Duodenal mucosa (tissue), 2 donors: Measurements from ENCODE around the gene ACBD6.

Experiments
- H3K27ac ChIP-seq: one replicate; pipeline ENCODE4 v1.7.0; 2013; ENCODE audit warnings: low read depth, low read length
- H3K27me3 ChIP-seq, 2 donors: one replicate each; pipeline ENCODE4 v1.7.0; 2013; ENCODE audit warnings: low read length in 2 of 2, control low read depth in 1 of 2; ENCODE audit not compliant: insufficient read depth in 2 of 2, control insufficient read depth in 1 of 2
- H3K36me3 ChIP-seq, 2 donors: one replicate each; pipeline ENCODE4 v1.7.0; 2013; ENCODE audit warnings: low read length in 2 of 2, control low read depth in 1 of 2; ENCODE audit not compliant: insufficient read depth in 2 of 2, control insufficient read depth in 1 of 2
- H3K4me1 ChIP-seq, 2 donors: one replicate each; pipeline ENCODE4 v1.7.0; 2013; ENCODE audit warnings: low read length in 2 of 2, control low read depth in 1 of 2; ENCODE audit not compliant: insufficient read depth in 2 of 2, control insufficient read depth in 1 of 2
- H3K4me3 ChIP-seq, 2 donors: one replicate each; pipeline ENCODE4 v1.7.0; 2013; ENCODE audit warnings: low read length in 2 of 2, low read depth in 1 of 2
- H3K9ac ChIP-seq, 2 donors: one replicate each; pipeline ENCODE4 v1.7.0; 2013; ENCODE audit warnings: low read length in 2 of 2, low read depth in 1 of 2
- H3K9me3 ChIP-seq, 2 donors: one replicate each; pipeline ENCODE4 v1.7.0; 2013; ENCODE audit warnings: low read length in 2 of 2, control low read depth in 1 of 2; ENCODE audit not compliant: control insufficient read depth in 1 of 2

The ACBD6 gene

DNA sequence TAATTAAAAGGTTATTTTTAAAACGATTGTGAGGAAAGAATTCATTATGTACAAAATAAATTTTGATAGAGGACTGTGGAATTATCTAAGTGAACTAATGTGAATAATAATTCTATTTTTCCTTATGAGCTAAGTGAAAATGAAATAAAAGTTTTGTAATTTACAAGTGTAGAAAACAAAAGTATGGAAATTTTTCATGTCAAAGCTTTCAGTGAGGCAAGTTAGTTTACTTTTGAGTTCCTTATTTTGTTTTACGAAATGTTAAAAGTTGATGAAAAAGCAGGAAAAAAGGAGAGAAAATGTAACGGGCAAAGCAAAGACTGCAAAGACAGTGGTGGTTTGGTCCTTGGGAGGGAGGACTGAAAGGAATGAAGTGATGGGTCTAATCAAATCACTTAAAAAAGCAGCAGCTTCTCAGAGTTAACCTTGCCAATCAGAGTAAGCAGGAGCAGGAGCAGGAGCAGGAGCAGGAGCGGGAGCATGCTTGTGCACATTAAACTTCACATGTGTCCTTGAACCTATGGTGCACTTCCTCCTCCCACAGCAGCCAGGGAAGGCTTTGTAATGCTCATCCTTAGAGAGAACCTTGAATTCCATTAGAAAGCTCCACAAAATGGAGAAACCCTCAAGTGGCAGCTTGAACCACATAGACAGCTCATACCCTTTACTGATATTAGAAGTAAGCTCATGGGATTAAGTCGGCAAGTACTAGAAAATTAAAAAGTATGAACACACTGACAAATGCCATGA, 139.0 kb downstream of the ACBD6 start:
- H3K27ac ChIP-seq: no peak overlapping the region
- peaks cover 0 to 3% of the 10 kb centered on the region in 2 donors for H3K4me1 ChIP-seq
- no peaks in the 10 kb centered on the region for H3K27me3 ChIP-seq
- H3K9me3 ChIP-seq: no peaks in the 10 kb centered on the region
- H3K4me3 ChIP-seq: no peak overlapping the region
- no peaks in the 10 kb centered on the region for H3K36me3 ChIP-seq
- no peak overlapping the region for H3K9ac ChIP-seq

- Histone ChIP-seq H3K9me3 (no peaks in the 10 kb centered on the region), H3K9ac (no peak overlapping the region), H3K27ac (no peak overlapping the region), H3K36me3 (no peaks in the 10 kb centered on the region), H3K27me3 (no peaks in the 10 kb centered on the region), H3K4me3 (no peak overlapping the region), H3K4me1 (peaks cover 0 to 3% of the 10 kb centered on the region in 2 donors)
These were observed 141.9 kb downstream of the ACBD6 start for GRCh38 chr1:180360333-180361075.

- H3K4me1 ChIP-seq: peaks cover 0 to 3% of the 10 kb centered on the region in 2 donors
- H3K9ac ChIP-seq: no peak overlapping the region
These were observed 143.7 kb downstream of the ACBD6 start for GRCh38 chr1:180358649-180359048.

DNA sequence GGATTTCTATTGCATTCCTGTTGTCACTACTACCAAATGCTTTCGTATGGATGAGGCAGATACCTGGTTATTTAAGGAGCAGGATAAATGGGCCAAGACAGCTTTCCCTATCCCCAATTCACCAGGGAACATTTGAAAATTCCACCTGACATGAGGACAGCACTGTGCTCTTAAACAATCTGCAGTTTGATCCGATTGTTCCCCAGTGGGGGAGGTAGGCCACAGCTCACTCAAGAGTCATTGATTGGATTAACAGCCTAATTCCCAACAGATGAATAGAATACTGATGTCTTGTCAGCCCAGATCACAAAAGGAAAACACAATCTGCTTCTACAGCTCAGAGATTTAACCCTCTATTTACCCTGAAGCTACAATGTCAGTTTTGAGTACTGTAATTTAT, 148.4 kb downstream of the ACBD6 start:
- no peaks in the 10 kb centered on the region for H3K36me3 ChIP-seq
- H3K4me1 ChIP-seq: peaks cover 0 to 3% of the 10 kb centered on the region in 2 donors

More at GRCh38 chr1:180358649-180359048, 143.7 kb downstream of the ACBD6 start:
- no peaks in the 10 kb centered on the region for H3K27me3 ChIP-seq
- H3K36me3 ChIP-seq: no peaks in the 10 kb centered on the region
- no peak overlapping the region for H3K4me3 ChIP-seq
- no peaks in the 10 kb centered on the region for H3K9me3 ChIP-seq
- H3K27ac ChIP-seq: no peak overlapping the region

DNA sequence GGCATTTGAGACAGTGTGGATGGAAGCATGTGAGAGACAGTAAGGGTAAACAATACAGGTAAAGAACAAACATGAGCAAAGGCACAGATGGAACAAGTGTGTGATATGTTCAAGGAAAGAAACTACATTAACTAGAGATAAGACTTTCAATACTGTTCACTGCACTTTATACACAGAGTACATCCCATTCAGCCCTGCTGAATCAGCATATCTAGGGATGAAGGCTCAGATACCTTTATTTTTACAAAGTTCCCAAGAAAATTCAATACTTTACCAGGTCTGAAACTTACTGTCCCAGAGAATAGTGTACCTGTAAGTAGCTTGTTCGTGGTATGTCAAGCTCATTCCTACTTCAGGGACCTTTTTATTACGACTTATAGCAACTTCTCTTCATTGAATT, 149.8 kb downstream of the ACBD6 start:
- no peaks in the 10 kb centered on the region for H3K27me3 ChIP-seq
- H3K9ac ChIP-seq: no peak overlapping the region
- H3K9me3 ChIP-seq: no peaks in the 10 kb centered on the region

More for the DNA sequence above, 148.4 kb downstream of the ACBD6 start:
- no peak overlapping the region for H3K9ac ChIP-seq
- H3K9me3 ChIP-seq: no peaks in the 10 kb centered on the region
- no peak overlapping the region for H3K4me3 ChIP-seq
- no peaks in the 10 kb centered on the region for H3K27me3 ChIP-seq
- no peak overlapping the region for H3K27ac ChIP-seq

DNA sequence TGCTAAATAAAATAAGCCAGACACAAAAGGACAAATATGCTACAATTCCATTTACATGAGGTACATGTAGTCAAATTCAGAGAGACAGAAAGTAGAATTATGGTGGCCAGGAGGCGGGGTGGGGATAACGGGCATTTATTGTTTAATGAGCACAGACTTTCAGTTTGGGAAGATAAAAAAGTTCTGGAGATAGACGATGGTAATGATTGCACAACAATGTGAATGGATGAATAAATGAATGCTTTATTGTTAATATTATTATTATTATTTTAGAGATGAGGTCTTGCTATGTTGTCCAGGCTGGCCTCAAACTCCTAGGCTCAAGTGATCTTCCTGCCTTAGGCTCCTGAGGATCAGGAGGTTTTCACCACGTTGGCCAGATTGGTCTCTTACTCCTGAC, 150.4 kb downstream of the ACBD6 start:
- no peak overlapping the region for H3K9ac ChIP-seq
- H3K27me3 ChIP-seq: no peaks in the 10 kb centered on the region
- no peak overlapping the region for H3K27ac ChIP-seq
- no peaks in the 10 kb centered on the region for H3K9me3 ChIP-seq
- no peak overlapping the region for H3K4me3 ChIP-seq
- no peaks in the 10 kb centered on the region for H3K36me3 ChIP-seq
- no peaks in the 10 kb centered on the region for H3K4me1 ChIP-seq

More for the DNA sequence above, 149.8 kb downstream of the ACBD6 start:
- Histone ChIP-seq H3K4me1 (no peaks in the 10 kb centered on the region), H3K27ac (no peak overlapping the region), H3K36me3 (no peaks in the 10 kb centered on the region), H3K4me3 (no peak overlapping the region)

- Histone ChIP-seq H3K36me3 (no peaks in the 10 kb centered on the region), H3K9me3 (no peaks in the 10 kb centered on the region), H3K4me1 (peaks cover 0 to 9% of the 10 kb centered on the region in 2 donors), H3K4me3 (no peak overlapping the region), H3K27ac (no peak overlapping the region), H3K27me3 (no peaks in the 10 kb centered on the region), H3K9ac (no peak overlapping the region)
These were observed 157.2 kb downstream of the ACBD6 start for GRCh38 chr1:180345148-180345547.

GRCh38 chr1:180343921-180344769, 158.2 kb downstream of the ACBD6 start:
- Histone ChIP-seq H3K27me3 (no peaks in the 10 kb centered on the region), H3K27ac (no peak overlapping the region), H3K9ac (no peak overlapping the region), H3K9me3 (no peaks in the 10 kb centered on the region), H3K4me3 (no peak overlapping the region), H3K36me3 (no peaks in the 10 kb centered on the region), H3K4me1 (peaks cover 0 to 9% of the 10 kb centered on the region in 2 donors)

DNA sequence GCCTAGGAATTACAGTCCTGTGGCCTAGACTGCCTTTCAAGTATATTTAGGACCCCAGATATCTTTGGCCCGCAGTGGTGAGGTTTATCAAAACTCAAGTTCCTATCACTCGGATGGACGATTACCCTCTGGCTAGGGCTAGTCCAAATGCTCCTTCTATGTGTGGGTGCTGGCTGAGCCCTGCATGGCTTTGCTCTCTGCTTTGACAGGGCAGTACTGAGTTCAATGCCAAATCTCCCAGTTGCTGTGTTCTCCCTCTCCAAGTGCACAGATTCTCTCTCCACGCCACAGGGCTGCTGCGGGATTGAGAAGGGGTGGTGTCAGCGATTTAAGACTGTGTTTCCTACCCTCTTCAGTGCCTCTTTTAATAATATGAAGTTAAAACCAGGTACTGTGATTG, 175.3 kb downstream of the ACBD6 start:
- Histone ChIP-seq H3K4me1 (no peaks in the 10 kb centered on the region), H3K27ac (no peak overlapping the region), H3K4me3 (no peak overlapping the region), H3K9me3 (peaks cover 0 to 3% of the 10 kb centered on the region in 2 donors), H3K27me3 (no peaks in the 10 kb centered on the region), H3K36me3 (no peaks in the 10 kb centered on the region), H3K9ac (no peak overlapping the region)

GRCh38 chr1:180312926-180313325, 189.5 kb downstream of the ACBD6 start:
- H3K9me3 ChIP-seq: no peaks in the 10 kb centered on the region
- peaks cover 0 to 6% of the 10 kb centered on the region in 2 donors for H3K36me3 ChIP-seq
- no peak overlapping the region for H3K4me3 ChIP-seq
- no peak overlapping the region for H3K27ac ChIP-seq
- no peaks in the 10 kb centered on the region for H3K27me3 ChIP-seq
- H3K9ac ChIP-seq: no peak overlapping the region
- H3K4me1 ChIP-seq: no peaks in the 10 kb centered on the region
